Measurements from ENCODE around the gene OR2T33.
"Not testable (repeated sequence)": the region's sequence is repeated elsewhere in the genome, so short reads cannot be mapped to it uniquely, and the experiment has no call there.

- TF ChIP-seq ZNF121 (CRISPR knock-in tag; IDR thresholded peaks at IDR 0.05); NR2C2 (CRISPR knock-in tag; IDR thresholded peaks at IDR 0.05); CTCF (IDR thresholded peaks at IDR 0.05); PRDM15 (CRISPR knock-in tag; IDR thresholded peaks at IDR 0.05); ATF3 (CRISPR knock-in tag; conservative IDR thresholded peaks at IDR 0.05); MXD4 (CRISPR knock-in tag; IDR thresholded peaks at IDR 0.05; ENCODE audit: borderline replicate concordance); E2F4 (CRISPR knock-in tag; IDR thresholded peaks at IDR 0.05; ENCODE audit: borderline replicate concordance, low read depth); FOXP4 (CRISPR knock-in tag; IDR thresholded peaks at IDR 0.05); ATF2 (CRISPR knock-in tag; IDR thresholded peaks at IDR 0.05; ENCODE audit: borderline replicate concordance, low read depth); ATF1 (CRISPR knock-in tag; IDR thresholded peaks at IDR 0.05): not testable (repeated sequence)
Observed at GRCh38 chr1:248305672-248306071, 27.9 kb upstream of the OR2T33 start.
